HG03575 (cell line): ENCODE data around the gene ASIC3.

Experiments used
- ATAC-seq: cut with Tn5 transposase; IDR thresholded peaks from one replicate; pipeline ENCODE4 v1.9.1; 2021; ENCODE audit not compliant: unreplicated experiment, insufficient number of reproducible peaks, low FRiP score; ENCODE audit errors: extremely low read depth

ASIC3 gene

GRCh38 chr7:151078233-151079040 lies 30.1 kb downstream of the ASIC3 start:
- ATAC-seq: no peak

- ATAC-seq: no peak
Measured at GRCh38 chr7:151079199-151079910, 31.0 kb downstream of the ASIC3 start.

- ATAC-seq: no peak
Measured at GRCh38 chr7:151080067-151080521, 31.8 kb downstream of the ASIC3 start.

GRCh38 chr7:151080522-151081169 lies 32.3 kb downstream of the ASIC3 start, which contains the start of gene FASTK:
Gene FASTK, minus strand, starts transcription at chr7:151080809. Its CDS starts 43 bp downstream, at chr7:151080766.
- no peak for ATAC-seq

GRCh38 chr7:151081170-151082101 lies 33.1 kb downstream of the ASIC3 start:
- ATAC-seq: no peak

GRCh38 chr7:151082141-151083070 lies 34.1 kb downstream of the ASIC3 start:
- ATAC-seq: no peak

GRCh38 chr7:151083071-151083823 lies 34.9 kb downstream of the ASIC3 start, which contains the start of gene TMUB1:
Gene TMUB1, minus strand, starts transcription at chr7:151083493. Its CDS starts 930 bp downstream, at chr7:151082563.
- no peak for ATAC-seq

GRCh38 chr7:151083824-151084160 lies 35.5 kb downstream of the ASIC3 start:
- ATAC-seq: no peak

- no peak for ATAC-seq
Measured at GRCh38 chr7:151085329-151085690, 37.0 kb downstream of the ASIC3 start.

GRCh38 chr7:151085691-151086620 lies 37.6 kb downstream of the ASIC3 start, which contains the start of gene AGAP3:
Gene AGAP3, plus strand, starts transcription at chr7:151086475. Its CDS starts 267 bp downstream, at chr7:151086742.
- ATAC-seq: no peak

GRCh38 chr7:151086802-151087244 lies 38.5 kb downstream of the ASIC3 start:
- no peak for ATAC-seq

- ATAC-seq: no peak
Measured at GRCh38 chr7:151087245-151088018, 39.1 kb downstream of the ASIC3 start.

- no peak for ATAC-seq
Measured at GRCh38 chr7:151088019-151088855, 39.9 kb downstream of the ASIC3 start.
